Measurements from ENCODE around the gene ZNF593.

Gene ZNF593

DNA sequence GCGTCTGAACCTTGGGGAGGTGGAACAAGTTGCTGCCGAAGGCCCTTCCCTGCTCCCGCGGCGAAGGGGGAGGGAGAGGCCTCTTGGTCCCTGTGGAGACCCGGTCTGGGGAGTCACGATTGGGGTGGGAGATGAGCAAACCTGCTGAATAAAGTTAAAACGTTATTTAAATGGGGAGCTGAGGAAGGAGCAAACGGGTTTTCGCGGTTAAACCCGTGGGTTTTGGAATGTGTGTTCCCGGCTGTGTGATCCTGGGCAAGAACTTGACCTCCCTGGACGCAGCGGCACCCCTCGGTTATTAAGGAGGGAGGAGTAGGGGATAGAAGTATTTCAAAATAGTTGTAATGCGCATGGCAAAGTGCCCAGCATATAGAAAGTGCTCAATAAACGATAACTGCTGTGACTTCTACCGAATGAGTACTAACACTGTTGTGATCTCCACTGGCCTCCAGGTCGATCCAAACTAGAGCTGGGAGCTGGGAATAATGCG is 7.4 kb upstream of the ZNF593 start:
- no peak for DNase-seq (ENCODE audit: low read depth)
- H3K4me3 ChIP-seq (ENCODE audit: control insufficient read depth, low read depth, low read length): peak overlapping the region; percentile 25
- TF ChIP-seq, protein P1, sequence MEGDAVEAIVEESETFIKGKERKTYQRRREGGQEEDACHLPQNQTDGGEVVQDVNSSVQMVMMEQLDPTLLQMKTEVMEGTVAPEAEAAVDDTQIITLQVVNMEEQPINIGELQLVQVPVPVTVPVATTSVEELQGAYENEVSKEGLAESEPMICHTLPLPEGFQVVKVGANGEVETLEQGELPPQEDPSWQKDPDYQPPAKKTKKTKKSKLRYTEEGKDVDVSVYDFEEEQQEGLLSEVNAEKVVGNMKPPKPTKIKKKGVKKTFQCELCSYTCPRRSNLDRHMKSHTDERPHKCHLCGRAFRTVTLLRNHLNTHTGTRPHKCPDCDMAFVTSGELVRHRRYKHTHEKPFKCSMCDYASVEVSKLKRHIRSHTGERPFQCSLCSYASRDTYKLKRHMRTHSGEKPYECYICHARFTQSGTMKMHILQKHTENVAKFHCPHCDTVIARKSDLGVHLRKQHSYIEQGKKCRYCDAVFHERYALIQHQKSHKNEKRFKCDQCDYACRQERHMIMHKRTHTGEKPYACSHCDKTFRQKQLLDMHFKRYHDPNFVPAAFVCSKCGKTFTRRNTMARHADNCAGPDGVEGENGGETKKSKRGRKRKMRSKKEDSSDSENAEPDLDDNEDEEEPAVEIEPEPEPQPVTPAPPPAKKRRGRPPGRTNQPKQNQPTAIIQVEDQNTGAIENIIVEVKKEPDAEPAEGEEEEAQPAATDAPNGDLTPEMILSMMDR (IDR thresholded peaks at IDR 0.05; ENCODE audit: control insufficient read depth, insufficient read depth, low read depth, low read length, missing control alignments): no peak

DNA sequence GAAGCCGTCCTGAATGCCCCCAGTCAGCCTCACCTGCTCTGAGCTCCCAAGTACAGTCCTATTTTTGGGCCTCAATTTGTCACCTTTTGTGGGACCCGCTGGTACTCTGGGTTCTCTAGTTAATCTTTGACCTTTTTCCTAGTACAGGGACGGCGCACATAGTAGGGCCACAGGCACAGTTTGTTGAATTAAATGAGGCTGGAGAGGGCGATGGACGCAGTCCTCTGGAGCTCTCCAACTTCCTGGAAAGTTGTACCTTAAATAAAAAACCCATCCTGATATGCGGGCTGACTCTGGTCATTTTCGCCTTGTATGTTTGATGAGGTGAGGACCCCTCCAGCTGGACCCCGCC is 6.0 kb upstream of the ZNF593 start:
- H3K4me3 ChIP-seq (ENCODE audit: control insufficient read depth, low read depth, low read length): no peak overlapping the region
- no peak for DNase-seq (ENCODE audit: low read depth)
- TF ChIP-seq, protein P1 (IDR thresholded peaks at IDR 0.05; ENCODE audit: control insufficient read depth, insufficient read depth, low read depth, low read length, missing control alignments): no peak

DNA sequence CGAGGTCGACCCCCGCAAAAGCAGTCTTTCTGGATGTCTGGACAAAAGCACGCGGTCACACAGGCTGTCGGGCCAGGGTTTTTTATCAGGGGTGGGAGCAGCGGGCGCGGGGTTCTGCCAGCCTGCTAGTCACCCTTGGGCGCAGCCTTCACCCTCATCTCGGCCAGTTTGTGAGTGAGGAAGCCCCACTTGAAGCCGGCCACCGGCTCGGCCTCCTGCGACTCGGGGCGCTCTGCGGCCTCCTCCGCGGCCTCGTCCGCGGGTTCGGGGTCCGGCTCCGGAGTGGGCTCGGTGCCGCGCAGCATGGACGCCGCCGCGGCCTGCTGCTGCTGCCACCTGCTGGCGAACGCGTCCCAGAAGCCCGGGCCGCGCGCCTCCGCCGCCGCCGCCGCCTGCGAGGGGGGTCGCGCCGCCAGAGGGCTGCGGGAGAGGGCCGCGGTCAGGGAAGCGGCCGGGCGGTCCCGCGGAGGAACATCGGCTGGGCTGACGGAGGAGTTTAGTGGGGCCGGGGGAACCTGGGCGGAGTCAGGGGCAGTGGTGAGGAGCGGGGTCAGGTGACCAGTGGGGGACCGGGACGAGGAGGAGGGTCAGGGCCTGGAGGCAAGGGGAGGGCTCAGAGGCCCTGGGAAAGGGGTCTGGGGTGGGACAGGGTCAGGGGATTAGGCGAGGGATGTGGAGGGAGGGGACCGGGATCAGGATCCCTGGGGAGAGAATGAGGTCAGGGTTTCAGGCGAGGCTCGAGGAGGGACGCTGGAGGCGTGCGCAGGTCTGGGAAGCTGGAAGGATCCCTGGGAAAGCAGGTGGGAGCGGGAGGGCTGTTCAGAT is 5.5 kb upstream of the ZNF593 start:
- DNase-seq (ENCODE audit: low read depth): no peak
- TF ChIP-seq, protein P1 (IDR thresholded peaks at IDR 0.05; ENCODE audit: control insufficient read depth, insufficient read depth, low read depth, low read length, missing control alignments): peak; percentile 41
- peak overlapping the region; percentile 28 for H3K4me3 ChIP-seq (ENCODE audit: control insufficient read depth, low read depth, low read length)

DNA sequence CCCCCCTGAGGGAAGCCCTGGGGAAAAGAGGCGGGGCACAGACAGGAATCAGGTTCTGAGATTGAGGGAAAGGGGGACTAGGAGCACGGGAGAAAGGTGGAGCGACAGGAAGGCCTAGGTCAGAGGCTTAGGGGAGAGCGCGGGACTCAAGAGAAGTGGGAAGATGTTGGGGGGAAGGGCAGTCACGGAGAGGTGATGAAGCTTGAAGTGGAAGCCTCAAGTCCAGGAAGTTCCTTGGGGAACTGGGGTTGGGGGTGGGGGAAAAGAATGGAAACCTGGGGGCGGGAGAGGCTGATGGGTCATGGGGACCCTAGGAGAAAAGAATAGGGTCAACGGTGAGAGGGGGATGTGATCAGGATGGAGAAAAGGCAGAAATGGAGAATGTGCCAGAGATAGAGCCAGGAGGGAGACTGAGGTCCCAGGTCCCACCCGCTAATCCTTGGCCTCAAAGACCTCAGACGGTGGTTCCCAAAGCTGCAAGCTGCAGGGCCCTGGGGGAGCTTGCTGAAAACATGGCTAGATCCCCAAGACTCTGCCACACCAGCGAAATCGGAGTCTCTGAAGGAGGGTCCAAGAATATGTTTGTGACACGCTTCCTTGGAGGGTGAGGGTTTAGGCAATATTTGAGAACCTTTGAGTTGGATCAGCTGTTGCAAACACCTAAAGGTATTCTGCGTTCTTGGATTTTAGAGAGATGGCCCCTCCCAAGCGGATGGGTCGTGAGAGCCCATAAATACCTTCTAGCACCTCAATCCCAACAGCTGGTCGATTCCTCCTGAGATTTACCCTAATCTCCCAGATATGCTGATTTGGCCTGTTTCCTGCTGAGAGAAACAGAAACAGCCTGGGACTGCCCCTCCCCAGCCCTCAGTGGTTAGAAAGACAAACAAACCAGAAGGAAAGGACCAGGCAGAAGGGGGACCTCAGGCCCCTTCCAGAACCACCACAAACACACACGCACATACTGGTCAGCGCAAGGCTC is 4.6 kb upstream of the ZNF593 start:
- TF ChIP-seq, protein P1 (IDR thresholded peaks at IDR 0.05; ENCODE audit: control insufficient read depth, insufficient read depth, low read depth, low read length, missing control alignments): no peak
- no peak for DNase-seq (ENCODE audit: low read depth)

DNA sequence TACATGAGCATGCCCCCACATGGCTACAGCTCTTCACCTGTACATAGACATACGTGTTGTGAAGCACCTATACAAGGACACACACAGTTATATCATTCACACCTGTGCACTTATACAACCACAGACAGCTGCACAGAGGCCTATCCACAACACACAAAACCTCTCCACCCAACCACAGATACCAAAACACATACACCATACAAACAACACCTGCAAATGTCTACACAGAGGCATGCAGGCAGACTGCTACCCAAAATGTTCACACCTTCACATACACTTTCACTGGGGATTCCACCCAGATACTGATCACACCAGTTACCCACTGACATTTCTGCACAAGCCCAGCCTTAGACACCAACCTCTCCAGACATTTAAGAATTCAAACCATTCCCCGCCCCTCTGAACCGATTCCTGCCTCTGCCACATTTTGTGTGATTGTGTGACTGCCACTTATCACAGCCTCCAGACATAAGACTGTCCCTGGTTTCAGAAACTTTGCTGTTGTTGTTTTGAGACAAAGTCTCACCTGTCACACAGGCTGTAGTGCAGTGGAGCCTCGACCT is 2.9 kb upstream of the ZNF593 start:
- no peak overlapping the region for H3K4me3 ChIP-seq (ENCODE audit: control insufficient read depth, low read depth, low read length)
- TF ChIP-seq, protein P1 (IDR thresholded peaks at IDR 0.05; ENCODE audit: control insufficient read depth, insufficient read depth, low read depth, low read length, missing control alignments): no peak
- DNase-seq (ENCODE audit: low read depth): no peak

More for the DNA sequence above, 4.6 kb upstream of the ZNF593 start:
- no peak overlapping the region for H3K4me3 ChIP-seq (ENCODE audit: control insufficient read depth, low read depth, low read length)
